Neural cell (in vitro differentiated cells): ENCODE measurements around the gene SLCO3A1. TPM values are rescaled to one million over a fixed set of nuclear protein-coding genes. Genes with fewer than 3 reads are reported as not detected.

Experiments used
- H2AFZ ChIP-seq: fragments of 200-600, 300-800 bp; sonication (generic), shearing (Covaris generic); 2 replicates; pipeline ENCODE4 v1.6.0; 2014; ENCODE audit warnings: low read depth, mild to moderate bottlenecking, antibody characterized with exemption, low read length, moderate library complexity
- H3F3A ChIP-seq: fragments of 200-600 bp; shearing (Covaris generic); 2 replicates; pipeline ENCODE4 v1.6.1; 2016; ENCODE audit warnings: mild to moderate bottlenecking, moderate library complexity, mixed read lengths, antibody characterized with exemption, low read length; ENCODE audit not compliant: insufficient read depth, poor library complexity, severe bottlenecking
- H3K27ac ChIP-seq: fragments of 200-600, 300-800 bp; sonication (generic), shearing (Covaris generic); 2 replicates; pipeline ENCODE4 v1.5.1; 2014; ENCODE audit warnings: mild to moderate bottlenecking, low read length, moderate library complexity
- H3K27me3 ChIP-seq: fragments of 300-800, 200-600 bp; sonication (generic), shearing (Covaris generic); 2 replicates; pipeline ENCODE4 v1.6.0; 2014; ENCODE audit warnings: mild to moderate bottlenecking, low read depth, low read length, moderate library complexity; ENCODE audit not compliant: insufficient read depth
- H3K36me3 ChIP-seq: fragments of 300-800, 200-600 bp; sonication (generic), shearing (Covaris generic); 2 replicates; pipeline ENCODE4 v1.5.1; 2014; ENCODE audit warnings: mild to moderate bottlenecking, antibody characterized with exemption, low read length, moderate library complexity; ENCODE audit not compliant: insufficient read depth
- H3K4me2 ChIP-seq: fragments of 300-800, 200-600 bp; sonication (generic), shearing (Covaris generic); 2 replicates; pipeline ENCODE4 v1.6.0; 2014; ENCODE audit warnings: mild to moderate bottlenecking, low read length
- H3K4me3 ChIP-seq: fragments of 300-800, 200-600 bp; sonication (generic), shearing (Covaris generic); 2 replicates; pipeline ENCODE4 v1.5.1; 2014; ENCODE audit warnings: mild to moderate bottlenecking, low read length, moderate library complexity
- H3K79me2 ChIP-seq: fragments of 200-600 bp; shearing (Covaris generic); replicated peaks from 2 replicates; pipeline ENCODE4 v1.6.0; 2014; ENCODE audit warnings: mild to moderate bottlenecking, low read length, moderate library complexity; ENCODE audit not compliant: insufficient read depth
- H3K9ac ChIP-seq: fragments of 300-800, 200-600 bp; sonication (generic), shearing (Covaris generic); 2 replicates; pipeline ENCODE4 v1.6.1; 2016; ENCODE audit warnings: mild to moderate bottlenecking, low read length, mixed read lengths
- H3K9me2 ChIP-seq: fragments of 200-600 bp; shearing (Covaris generic); 2 replicates; pipeline ENCODE4 v1.6.1; 2016; ENCODE audit warnings: mild to moderate bottlenecking, low read length, mixed read lengths; ENCODE audit not compliant: insufficient read depth
- H3K9me3 ChIP-seq: fragments of 200-600, 300-800 bp; sonication (generic), shearing (Covaris generic); 2 replicates; pipeline ENCODE4 v1.6.1; 2016; ENCODE audit warnings: mild to moderate bottlenecking, mixed run types, low read length, moderate library complexity, mixed read lengths
- H4K20me1 ChIP-seq: fragments of 200-600 bp; shearing (Covaris generic); 2 replicates; pipeline ENCODE4 v1.6.1; 2016; ENCODE audit warnings: mild to moderate bottlenecking, mixed run types; ENCODE audit not compliant: insufficient read depth
- CTCF ChIP-seq: fragments of 450-650 bp; IDR thresholded peaks from 2 replicates; pipeline ENCODE4 v1.5.1; 2014; ENCODE audit warnings: antibody characterized with exemption, mild to moderate bottlenecking, moderate library complexity; ENCODE audit not compliant: poor library complexity, severe bottlenecking
- EP300 ChIP-seq: fragments of 450-650 bp; conservative IDR thresholded peaks from 2 replicates; pipeline ENCODE4 v1.6.1; 2014; ENCODE audit warnings: antibody characterized with exemption, mild to moderate bottlenecking, moderate library complexity; ENCODE audit not compliant: poor library complexity, severe bottlenecking
- EZH2 ChIP-seq: fragments of 200-600, 300-800 bp; shearing (Covaris generic), sonication (generic); IDR thresholded peaks from 2 replicates; pipeline ENCODE4 v1.6.1; 2014; ENCODE audit warnings: antibody characterized with exemption, low read length, borderline replicate concordance, mild to moderate bottlenecking; ENCODE audit not compliant: insufficient read depth, poor library complexity, severe bottlenecking
- MXI1 ChIP-seq: fragments of 450-650 bp; conservative IDR thresholded peaks from 2 replicates; pipeline ENCODE4 v1.6.1; 2014; ENCODE audit warnings: antibody characterized with exemption, mild to moderate bottlenecking; ENCODE audit not compliant: poor library complexity, severe bottlenecking
- POLR2AphosphoS5 ChIP-seq: IDR thresholded peaks from 2 replicates; pipeline ENCODE4 v1.6.1; 2012
- RAD21 ChIP-seq: fragments of 450-650 bp; conservative IDR thresholded peaks from 2 replicates; pipeline ENCODE4 v1.6.1; 2014; ENCODE audit warnings: antibody characterized with exemption, mild to moderate bottlenecking, moderate library complexity
- SMC3 ChIP-seq: fragments of 450-650 bp; conservative IDR thresholded peaks from 2 replicates; pipeline ENCODE4 v1.6.1; 2014; ENCODE audit warnings: antibody characterized with exemption, mild to moderate bottlenecking, moderate library complexity; ENCODE audit not compliant: poor library complexity
- TAF1 ChIP-seq: IDR thresholded peaks from 2 replicates; pipeline ENCODE4 v1.6.1; 2012; ENCODE audit warnings: low read depth
- polyA plus RNA-seq: library from polyadenylated mRNA; depleted of rRNA; stranded (reverse); fragments of >200 nt; gene quantifications from 2 replicates; pipeline ENCODE4 v1.2.3, GENCODE V29; 2014
- TF ChIP-seq, protein P1 (sequence below): IDR thresholded peaks from 2 replicates; pipeline ENCODE4 v1.6.1; 2012; ENCODE audit warnings: borderline replicate concordance

The SLCO3A1 gene
- polyA plus RNA-seq, 1 donor from 2014 or later, result 14.2 TPM

GRCh38 chr15:92023965-92024364 lies 170.5 kb downstream of the SLCO3A1 start:
- H3K9me2 ChIP-seq, result no peaks in the 10 kb centered on the region
- H3K9me3 ChIP-seq, result no peaks in the 10 kb centered on the region
- peaks cover 17% of the 10 kb centered on the region for H3K79me2 ChIP-seq
- no peak overlapping the region for H2AFZ ChIP-seq
- TF ChIP-seq, protein P1, sequence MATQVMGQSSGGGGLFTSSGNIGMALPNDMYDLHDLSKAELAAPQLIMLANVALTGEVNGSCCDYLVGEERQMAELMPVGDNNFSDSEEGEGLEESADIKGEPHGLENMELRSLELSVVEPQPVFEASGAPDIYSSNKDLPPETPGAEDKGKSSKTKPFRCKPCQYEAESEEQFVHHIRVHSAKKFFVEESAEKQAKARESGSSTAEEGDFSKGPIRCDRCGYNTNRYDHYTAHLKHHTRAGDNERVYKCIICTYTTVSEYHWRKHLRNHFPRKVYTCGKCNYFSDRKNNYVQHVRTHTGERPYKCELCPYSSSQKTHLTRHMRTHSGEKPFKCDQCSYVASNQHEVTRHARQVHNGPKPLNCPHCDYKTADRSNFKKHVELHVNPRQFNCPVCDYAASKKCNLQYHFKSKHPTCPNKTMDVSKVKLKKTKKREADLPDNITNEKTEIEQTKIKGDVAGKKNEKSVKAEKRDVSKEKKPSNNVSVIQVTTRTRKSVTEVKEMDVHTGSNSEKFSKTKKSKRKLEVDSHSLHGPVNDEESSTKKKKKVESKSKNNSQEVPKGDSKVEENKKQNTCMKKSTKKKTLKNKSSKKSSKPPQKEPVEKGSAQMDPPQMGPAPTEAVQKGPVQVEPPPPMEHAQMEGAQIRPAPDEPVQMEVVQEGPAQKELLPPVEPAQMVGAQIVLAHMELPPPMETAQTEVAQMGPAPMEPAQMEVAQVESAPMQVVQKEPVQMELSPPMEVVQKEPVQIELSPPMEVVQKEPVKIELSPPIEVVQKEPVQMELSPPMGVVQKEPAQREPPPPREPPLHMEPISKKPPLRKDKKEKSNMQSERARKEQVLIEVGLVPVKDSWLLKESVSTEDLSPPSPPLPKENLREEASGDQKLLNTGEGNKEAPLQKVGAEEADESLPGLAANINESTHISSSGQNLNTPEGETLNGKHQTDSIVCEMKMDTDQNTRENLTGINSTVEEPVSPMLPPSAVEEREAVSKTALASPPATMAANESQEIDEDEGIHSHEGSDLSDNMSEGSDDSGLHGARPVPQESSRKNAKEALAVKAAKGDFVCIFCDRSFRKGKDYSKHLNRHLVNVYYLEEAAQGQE, result no peak
- H3K36me3 ChIP-seq, result no peaks in the 10 kb centered on the region
- H4K20me1 ChIP-seq, result no peaks in the 10 kb centered on the region
- no peak overlapping the region for H3K9ac ChIP-seq
- H3K4me2 ChIP-seq, result no peak overlapping the region
- no peak overlapping the region for H3K27ac ChIP-seq
- H3F3A ChIP-seq, result no peaks in the 10 kb centered on the region
- no peaks in the 10 kb centered on the region for H3K27me3 ChIP-seq
- H3K4me3 ChIP-seq, result no peak overlapping the region

DNA sequence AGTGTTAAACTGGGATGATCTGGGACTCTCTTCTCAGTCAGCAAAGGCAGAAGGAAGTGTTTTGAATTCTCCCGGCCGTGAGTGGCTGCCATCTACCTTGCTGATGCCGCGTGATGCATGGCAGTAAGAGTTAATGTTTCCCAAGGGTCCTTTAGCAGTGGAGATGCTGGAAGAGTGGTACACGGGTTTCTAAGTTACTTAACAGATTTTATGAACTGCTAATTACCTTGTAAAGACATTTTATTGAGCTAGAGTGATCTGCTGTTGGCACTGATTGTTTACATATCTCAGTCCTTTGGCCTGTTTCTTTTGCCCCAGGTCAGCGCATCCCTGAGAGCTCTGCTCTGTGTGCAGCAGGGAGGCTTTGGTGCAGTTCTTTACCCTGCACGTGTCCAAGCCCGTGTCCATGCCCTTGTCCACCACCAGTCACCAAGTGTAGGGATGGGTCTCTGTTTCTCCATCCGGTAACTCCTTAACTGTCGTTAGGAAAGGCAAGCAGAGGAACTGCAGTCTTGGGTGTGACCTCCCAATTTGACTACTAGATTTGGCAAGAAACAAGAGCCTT lies 172.3 kb downstream of the SLCO3A1 start:
- H3K27ac ChIP-seq, result no peak overlapping the region
- H3K27me3 ChIP-seq, result no peaks in the 10 kb centered on the region
- peaks cover 17% of the 10 kb centered on the region for H3K79me2 ChIP-seq
- no peaks in the 10 kb centered on the region for H3K9me3 ChIP-seq
- no peak overlapping the region for H3K4me3 ChIP-seq
- H3K9me2 ChIP-seq, result no peaks in the 10 kb centered on the region
- no peaks in the 10 kb centered on the region for H3K36me3 ChIP-seq
- H3K9ac ChIP-seq, result no peak overlapping the region
- TF ChIP-seq EZH2 (no peak), POLR2AphosphoS5 (no peak), RAD21 (no peak), TAF1 (no peak), CTCF (no peak), EP300 (no peak), SMC3 (no peak), MXI1 (no peak)
- TF ChIP-seq, protein P1, result no peak
- no peaks in the 10 kb centered on the region for H3F3A ChIP-seq
- no peak overlapping the region for H3K4me2 ChIP-seq
- no peak overlapping the region for H2AFZ ChIP-seq
- no peaks in the 10 kb centered on the region for H4K20me1 ChIP-seq
